CD4-positive, CD25-positive, alpha-beta regulatory T cell (primary cell): ENCODE measurements around the gene PLA2G6. TPM values are rescaled to one million over a fixed set of nuclear protein-coding genes. Genes with fewer than 3 reads are reported as not detected.

ENCODE experiments used
- ATAC-seq, 2 donors: fragments of 150-1000 bp; cut with Tn5 transposase; one replicate each; pipeline ENCODE4 v1.10.0; 2021; ENCODE audit warnings: low read depth in 2 of 2, moderate number of reproducible peaks in 2 of 2, moderate library complexity in 1 of 2
- DNase-seq, 3 donors: peaks; one replicate each; pipeline versions ENCODE4 v3.0.0 to v3.0.0-alpha.2; 2012 to 2022; ENCODE audit warnings: mixed read lengths in 1 of 3
- H3K27ac ChIP-seq: one replicate; pipeline ENCODE4 v1.7.0; 2013; ENCODE audit warnings: mild to moderate bottlenecking, low read length; ENCODE audit not compliant: insufficient read depth, poor library complexity, severe bottlenecking
- H3K27me3 ChIP-seq: one replicate; pipeline ENCODE4 v1.7.0; 2013; ENCODE audit warnings: low read length; ENCODE audit not compliant: control insufficient read depth, insufficient read depth
- H3K36me3 ChIP-seq: one replicate; pipeline ENCODE4 v1.7.0; 2013; ENCODE audit warnings: mild to moderate bottlenecking, low read length, moderate library complexity; ENCODE audit not compliant: control insufficient read depth, insufficient read depth
- H3K4me1 ChIP-seq: 2 replicates; pipeline ENCODE4 v1.7.0; 2013; ENCODE audit warnings: mild to moderate bottlenecking, low read length; ENCODE audit not compliant: insufficient read depth, control insufficient read depth, poor library complexity, severe bottlenecking
- H3K4me3 ChIP-seq: one replicate; pipeline ENCODE4 v1.7.0; 2013; ENCODE audit warnings: low read depth, mild to moderate bottlenecking, low read length, moderate library complexity
- H3K9me3 ChIP-seq, 2 experiments: 1 replicate in 1 of 2; 2 replicates in 1 of 2; pipeline ENCODE4 v1.7.0; 2013; ENCODE audit warnings: low read length in 2 of 2, mild to moderate bottlenecking in 1 of 2, moderate library complexity in 1 of 2; ENCODE audit not compliant: control insufficient read depth in 2 of 2
- H3K27ac Mint-ChIP-seq, 3 donors: one replicate each; pipeline ENCODE4 v1.8.0; 2020 to 2022; ENCODE audit warnings: mild to moderate bottlenecking in 3 of 3, mixed read lengths in 3 of 3, moderate library complexity in 2 of 3
- H3K27me3 Mint-ChIP-seq: one replicate; pipeline ENCODE4 v1.8.0; 2022; ENCODE audit warnings: mild to moderate bottlenecking, mixed read lengths
- H3K36me3 Mint-ChIP-seq: one replicate; pipeline ENCODE4 v1.8.0; 2020; ENCODE audit warnings: mixed read lengths
- H3K4me1 Mint-ChIP-seq, 4 donors: one replicate each; pipeline ENCODE4 v1.8.0; 2020 to 2022; ENCODE audit warnings: mixed read lengths in 4 of 4, mild to moderate bottlenecking in 1 of 4
- H3K4me3 Mint-ChIP-seq, 4 donors: one replicate each; pipeline ENCODE4 v1.8.0; 2020 to 2022; ENCODE audit warnings: mild to moderate bottlenecking in 4 of 4, mixed read lengths in 4 of 4, moderate library complexity in 3 of 4
- H3K9me3 Mint-ChIP-seq, 7 donors: one replicate each; pipeline ENCODE4 v1.8.0; 2020 to 2022; ENCODE audit warnings: mixed read lengths in 7 of 7, mild to moderate bottlenecking in 3 of 7, moderate library complexity in 2 of 7
- polyA plus RNA-seq, 4 donors: library from polyadenylated mRNA; unstranded; fragments of 300-500 nt; fragmentation: Illumina TruSeq; gene quantifications; one replicate each; pipeline ENCODE4 v1.2.3, GENCODE V29; 2021
- total RNA-seq: library from RNA; stranded (reverse); gene quantifications from one replicate; pipeline ENCODE4 v1.2.3, GENCODE V29; 2022

The PLA2G6 gene
- total and polyA plus RNA-seq, 5 donors from 2014 or later = 2.6 to 137 (median 5.5) TPM

- peaks cover 0 to 2% (median 0%) of the 10 kb centered on the region in 7 donors for H3K9me3 Mint-ChIP-seq
- Histone ChIP-seq H3K36me3 (peaks cover 37% of the 10 kb centered on the region), H3K27me3 (no peaks in the 10 kb centered on the region), H3K4me1 (no peaks in the 10 kb centered on the region), H3K4me3 (no peak overlapping the region), H3K9me3 (no peaks in the 10 kb centered on the region), H3K27ac (no peak overlapping the region)
- H3K27ac Mint-ChIP-seq = no peak overlapping the region
- ATAC-seq (no peak), DNase-seq (no peak)
- H3K4me3 Mint-ChIP-seq = no peak overlapping the region
- no peaks in the 10 kb centered on the region for H3K4me1 Mint-ChIP-seq
- H3K36me3 Mint-ChIP-seq = peaks cover 31% of the 10 kb centered on the region
- H3K27me3 Mint-ChIP-seq = no peaks in the 10 kb centered on the region
Observed at GRCh38 chr22:38067761-38068360, 113.8 kb downstream of the PLA2G6 start.

- no peaks in the 10 kb centered on the region for H3K27me3 Mint-ChIP-seq
- no peak for ATAC-seq
- DNase-seq = no peak
Observed at GRCh38 chr22:38067028-38067415, 114.6 kb downstream of the PLA2G6 start.

GRCh38 chr22:38066381-38067027 is 115.1 kb downstream of the PLA2G6 start:
- H3K4me3 Mint-ChIP-seq = no peak overlapping the region
- ATAC-seq = no peak
- no peak overlapping the region for H3K27ac Mint-ChIP-seq
- no peak for DNase-seq
- no peaks in the 10 kb centered on the region for H3K27me3 Mint-ChIP-seq
- H3K36me3 ChIP-seq = peaks cover 40% of the 10 kb centered on the region
- peaks cover 33% of the 10 kb centered on the region for H3K36me3 Mint-ChIP-seq
- H3K9me3 Mint-ChIP-seq = peaks cover 0 to 2% (median 0%) of the 10 kb centered on the region in 7 donors
- no peak overlapping the region for H3K4me3 ChIP-seq
- no peaks in the 10 kb centered on the region for H3K4me1 ChIP-seq
- no peaks in the 10 kb centered on the region for H3K27me3 ChIP-seq
- no peaks in the 10 kb centered on the region for H3K9me3 ChIP-seq
- peaks cover 0 to 5% (median 1%) of the 10 kb centered on the region in 4 donors for H3K4me1 Mint-ChIP-seq
- H3K27ac ChIP-seq = no peak overlapping the region

More at GRCh38 chr22:38067028-38067415, 114.6 kb downstream of the PLA2G6 start:
- Mint-ChIP-seq H3K9me3 (peaks cover 0 to 2% (median 0%) of the 10 kb centered on the region in 7 donors), H3K4me1 (peaks cover 0 to 3% (median 0%) of the 10 kb centered on the region in 4 donors), H3K36me3 (peaks cover 29% of the 10 kb centered on the region), H3K27ac (no peak overlapping the region), H3K4me3 (no peak overlapping the region)
- Histone ChIP-seq H3K4me3 (no peak overlapping the region), H3K9me3 (no peaks in the 10 kb centered on the region), H3K36me3 (peaks cover 40% of the 10 kb centered on the region), H3K4me1 (no peaks in the 10 kb centered on the region), H3K27me3 (no peaks in the 10 kb centered on the region), H3K27ac (no peak overlapping the region)

GRCh38 chr22:38065539-38065938 is 116.1 kb downstream of the PLA2G6 start:
- Histone ChIP-seq H3K27ac (no peak overlapping the region), H3K4me3 (no peak overlapping the region), H3K27me3 (no peaks in the 10 kb centered on the region), H3K9me3 (no peaks in the 10 kb centered on the region), H3K4me1 (no peaks in the 10 kb centered on the region), H3K36me3 (peaks cover 38% of the 10 kb centered on the region)
- no peak overlapping the region for H3K27ac Mint-ChIP-seq
- H3K4me1 Mint-ChIP-seq = peaks cover 0 to 5% (median 1%) of the 10 kb centered on the region in 4 donors
- H3K9me3 Mint-ChIP-seq = peaks cover 0 to 2% (median 0%) of the 10 kb centered on the region in 7 donors
- H3K4me3 Mint-ChIP-seq = no peak overlapping the region
- no peak for ATAC-seq
- no peak for DNase-seq
- peaks cover 35% of the 10 kb centered on the region for H3K36me3 Mint-ChIP-seq
- no peaks in the 10 kb centered on the region for H3K27me3 Mint-ChIP-seq

DNA sequence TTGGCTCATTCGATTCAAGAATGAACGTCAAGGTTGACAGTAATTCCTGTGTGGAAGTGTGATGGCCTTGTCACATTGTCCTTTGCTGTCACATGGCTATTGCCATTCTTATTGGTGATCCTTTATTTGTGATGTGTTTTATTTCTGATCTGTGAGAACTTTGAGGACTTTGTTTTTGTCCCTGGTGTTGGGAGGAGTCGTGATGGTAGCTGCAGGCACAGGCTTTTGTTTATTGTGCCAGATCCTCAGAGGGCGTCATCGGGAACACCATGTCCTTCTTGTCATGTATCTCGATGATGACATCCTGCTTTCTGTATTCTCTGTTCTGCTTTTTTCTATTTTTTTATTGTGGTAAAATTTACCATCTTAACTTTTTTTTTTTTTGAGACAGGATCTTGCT is 118.8 kb downstream of the PLA2G6 start:
- Histone ChIP-seq H3K4me1 (no peaks in the 10 kb centered on the region), H3K27me3 (no peaks in the 10 kb centered on the region), H3K36me3 (peaks cover 28% of the 10 kb centered on the region), H3K4me3 (no peak overlapping the region), H3K27ac (no peak overlapping the region), H3K9me3 (no peaks in the 10 kb centered on the region)
- Mint-ChIP-seq H3K36me3 (peaks cover 30% of the 10 kb centered on the region), H3K4me3 (no peak overlapping the region), H3K27me3 (no peaks in the 10 kb centered on the region), H3K4me1 (peaks cover 5 to 6% (median 5%) of the 10 kb centered on the region in 4 donors), H3K27ac (no peak overlapping the region), H3K9me3 (no peaks in the 10 kb centered on the region)
- DNase-seq (no peak), ATAC-seq (no peak)

Other genes with a start within 250 kb of the PLA2G6 start
- gene C22orf23, start 228.2 kb downstream of the PLA2G6 start, total RNA-seq = not detected
- not detected for gene C22orf23, start 228.2 kb downstream of the PLA2G6 start, polyA plus RNA-seq
- gene POLR2F, start 228.1 kb downstream of the PLA2G6 start, total RNA-seq = 34.5 TPM
- gene POLR2F, start 228.1 kb downstream of the PLA2G6 start, polyA plus RNA-seq = 100 to 1,000 TPM; 152 to 170 (median 157) TPM
- not detected for gene SOX10, start 197.3 kb downstream of the PLA2G6 start, total RNA-seq
- gene SOX10, start 197.3 kb downstream of the PLA2G6 start, polyA plus RNA-seq = not detected
- 23.0 TPM for gene PICK1, start 124.4 kb downstream of the PLA2G6 start, total RNA-seq
- 1 to 10 TPM; 4.5 to 7.3 (median 6.8) TPM for gene PICK1, start 124.4 kb downstream of the PLA2G6 start, polyA plus RNA-seq
- gene SLC16A8, start 97.6 kb downstream of the PLA2G6 start, total RNA-seq = not detected
- not detected for gene SLC16A8, start 97.6 kb downstream of the PLA2G6 start, polyA plus RNA-seq
- 1.2 TPM for gene BAIAP2L2, start 71.1 kb downstream of the PLA2G6 start, total RNA-seq
- not detected for gene BAIAP2L2, start 71.1 kb downstream of the PLA2G6 start, polyA plus RNA-seq
- gene MAFF, start 20.2 kb upstream of the PLA2G6 start, total RNA-seq = 39.4 TPM
- 1 to 10 TPM; 1.4 to 2.4 (median 2.0) TPM for gene MAFF, start 20.2 kb upstream of the PLA2G6 start, polyA plus RNA-seq
- 31.3 TPM for gene TMEM184B, start 91.2 kb upstream of the PLA2G6 start, total RNA-seq
- gene TMEM184B, start 91.2 kb upstream of the PLA2G6 start, polyA plus RNA-seq = 1 to 10 TPM; 7.2 to 8.2 (median 7.7) TPM
- gene CSNK1E, start 135.6 kb upstream of the PLA2G6 start, total RNA-seq = 154 TPM
- gene CSNK1E, start 135.6 kb upstream of the PLA2G6 start, polyA plus RNA-seq = 10 to 100 TPM in 2 of 4 donors, 1 to 10 TPM in 2; 7.4 to 12.4 (median 9.5) TPM